COR-L47 (cell line): Measurements from ENCODE around the gene SCGB1A1.

Source experiments
- DNase-seq: peaks from one replicate; lab custom pipeline; 2025; lab: John Stamatoyannopoulos, UW

The SCGB1A1 gene

GRCh38 chr11:62398011-62398994 lies 20.5 kb upstream of the SCGB1A1 start:
- DNase-seq: no peak

- no peak for DNase-seq
These were observed 19.5 kb upstream of the SCGB1A1 start for GRCh38 chr11:62399172-62399877.

- no peak for DNase-seq
These were observed 19.0 kb upstream of the SCGB1A1 start for GRCh38 chr11:62399878-62400266.

GRCh38 chr11:62400281-62400680 lies 18.6 kb upstream of the SCGB1A1 start:
- DNase-seq: no peak

- no peak for DNase-seq
These were observed 18.1 kb upstream of the SCGB1A1 start for GRCh38 chr11:62400760-62401159.

GRCh38 chr11:62401356-62401755 lies 17.5 kb upstream of the SCGB1A1 start:
- DNase-seq: no peak

- no peak for DNase-seq
These were observed 17.0 kb upstream of the SCGB1A1 start for GRCh38 chr11:62401811-62402210.

- no peak for DNase-seq
These were observed 16.4 kb upstream of the SCGB1A1 start for GRCh38 chr11:62402226-62402959.

GRCh38 chr11:62402960-62403730 lies 15.7 kb upstream of the SCGB1A1 start:
- DNase-seq: no peak

GRCh38 chr11:62404435-62404834 lies 14.4 kb upstream of the SCGB1A1 start:
- no peak for DNase-seq

- no peak for DNase-seq
These were observed 13.9 kb upstream of the SCGB1A1 start for GRCh38 chr11:62404901-62405300.

- no peak for DNase-seq
These were observed 12.8 kb upstream of the SCGB1A1 start for GRCh38 chr11:62406034-62406433.

- no peak for DNase-seq
These were observed 9.0 kb upstream of the SCGB1A1 start for GRCh38 chr11:62409831-62410230.

GRCh38 chr11:62410972-62411371 lies 7.9 kb upstream of the SCGB1A1 start:
- DNase-seq: no peak

- DNase-seq: no peak
These were observed 7.3 kb upstream of the SCGB1A1 start for GRCh38 chr11:62411524-62411923.

- DNase-seq: no peak
These were observed 5.7 kb upstream of the SCGB1A1 start for GRCh38 chr11:62413060-62413696.

- no peak for DNase-seq
These were observed 2.2 kb upstream of the SCGB1A1 start for GRCh38 chr11:62416596-62416995.

GRCh38 chr11:62418136-62418535 lies 697 bp upstream of the SCGB1A1 start:
- no peak for DNase-seq

GRCh38 chr11:62419314-62419929 lies 589 bp downstream of the SCGB1A1 start:
- no peak for DNase-seq

GRCh38 chr11:62419943-62420342 lies 1.1 kb downstream of the SCGB1A1 start:
- no peak for DNase-seq

GRCh38 chr11:62420882-62421281 lies 2.0 kb downstream of the SCGB1A1 start:
- DNase-seq: no peak
